KOPT-K1 (cell line): ENCODE data around the gene SETD5.
"Not testable (repeated sequence)": the region's sequence is repeated elsewhere in the genome, so short reads cannot be mapped to it uniquely, and the experiment has no call there.

Source experiments
- H3K27ac ChIP-seq: fragments of 200-600 bp; sonication (generic); 2 replicates; pipeline ENCODE4 v1.5.1; 2016; ENCODE audit warnings: antibody characterized with exemption, mild to moderate bottlenecking, low read depth, low read length; ENCODE audit not compliant: poor library complexity, severe bottlenecking
- H3K36me3 ChIP-seq: fragments of 200-600 bp; sonication (generic); 2 replicates; pipeline ENCODE4 v1.5.1; 2017; ENCODE audit warnings: antibody characterized with exemption, mild to moderate bottlenecking, low read length, moderate library complexity; ENCODE audit not compliant: insufficient read depth
- H3K9me3 ChIP-seq: fragments of 200-600 bp; sonication (generic); 2 replicates; pipeline ENCODE4 v1.5.1; 2017; ENCODE audit warnings: antibody characterized with exemption, low read length, mild to moderate bottlenecking; ENCODE audit not compliant: insufficient read depth, poor library complexity, severe bottlenecking

The SETD5 gene

DNA sequence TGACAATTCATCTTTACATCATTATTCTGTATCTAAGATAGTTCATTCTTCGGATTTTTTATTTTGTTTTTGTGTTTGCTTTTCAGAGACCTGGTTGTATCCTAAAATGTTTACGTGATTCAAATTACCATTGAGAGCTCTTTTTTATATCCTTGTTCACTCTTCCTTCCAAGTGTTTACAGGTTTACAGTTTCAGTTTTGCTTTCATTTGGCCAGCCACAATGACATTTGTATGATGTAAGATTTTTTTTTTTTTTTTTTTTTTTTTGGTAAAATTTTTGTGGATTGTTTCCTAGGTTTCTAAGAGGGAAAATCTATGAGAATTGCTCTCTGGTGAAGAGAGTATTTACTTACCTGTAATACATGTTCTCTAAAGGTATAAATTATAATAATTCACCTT is 55.0 kb downstream of the SETD5 start:
- Histone ChIP-seq H3K9me3 (no peaks in the 10 kb centered on the region), H3K27ac (no peak overlapping the region), H3K36me3 (peaks cover 98% of the 10 kb centered on the region)

DNA sequence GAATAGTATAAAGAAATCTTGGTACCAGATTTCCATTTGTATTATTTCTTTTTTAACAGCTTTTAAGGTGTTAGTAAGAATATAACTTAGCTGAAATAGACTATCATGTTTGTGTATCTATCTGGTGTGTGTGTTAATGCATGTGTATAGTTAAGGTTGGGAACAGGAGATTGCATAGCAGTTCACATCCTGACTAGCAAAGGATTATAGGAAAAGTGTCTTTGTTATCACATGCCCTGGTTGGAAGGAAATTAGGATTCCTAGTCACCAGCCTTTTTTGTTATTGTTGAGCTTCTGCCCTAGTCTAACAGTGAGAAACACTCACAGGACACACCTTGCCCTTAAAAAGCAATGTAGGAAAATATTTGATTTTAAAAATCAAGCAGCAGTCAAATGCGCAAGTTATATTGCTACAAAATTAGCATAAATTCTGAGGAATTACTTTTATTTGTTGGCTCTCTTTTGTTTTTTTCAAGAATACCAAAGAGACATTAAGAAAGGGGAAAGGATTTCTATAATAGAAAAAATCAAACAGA is 58.2 kb downstream of the SETD5 start:
- Histone ChIP-seq H3K9me3 (no peaks in the 10 kb centered on the region), H3K36me3 (peaks cover 98% of the 10 kb centered on the region), H3K27ac (no peak overlapping the region)

- no peak overlapping the region for H3K27ac ChIP-seq
- H3K9me3 ChIP-seq = no peaks in the 10 kb centered on the region
- peaks cover 100% of the 10 kb centered on the region for H3K36me3 ChIP-seq
Observed at GRCh38 chr3:9467451-9467850, 70.0 kb downstream of the SETD5 start.

DNA sequence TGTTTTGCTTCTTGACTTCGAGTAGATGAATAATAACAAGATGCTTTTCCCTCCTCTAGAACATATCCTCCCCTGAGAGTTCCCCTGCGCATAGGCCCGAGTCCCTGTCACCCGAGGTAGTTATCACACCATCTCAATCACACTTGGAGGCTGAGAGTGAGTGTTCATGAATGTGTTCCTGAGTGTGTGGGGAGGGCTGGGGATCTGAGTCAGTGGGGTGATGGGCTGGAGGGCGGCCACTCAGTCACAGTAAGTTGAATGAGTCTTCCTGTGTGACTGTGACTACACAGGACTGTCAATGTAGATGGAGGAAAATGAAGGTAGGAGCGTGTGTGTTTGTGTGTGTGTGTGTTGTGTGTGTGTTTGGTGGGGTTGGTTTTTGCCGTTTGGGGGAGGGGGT is 71.0 kb downstream of the SETD5 start:
- H3K9me3 ChIP-seq = no peaks in the 10 kb centered on the region
- peaks cover 100% of the 10 kb centered on the region for H3K36me3 ChIP-seq
- H3K27ac ChIP-seq = no peak overlapping the region

- Histone ChIP-seq H3K27ac (no peak overlapping the region), H3K9me3 (no peaks in the 10 kb centered on the region), H3K36me3 (peaks cover 100% of the 10 kb centered on the region)
Observed at GRCh38 chr3:9469986-9470385, 72.6 kb downstream of the SETD5 start.

DNA sequence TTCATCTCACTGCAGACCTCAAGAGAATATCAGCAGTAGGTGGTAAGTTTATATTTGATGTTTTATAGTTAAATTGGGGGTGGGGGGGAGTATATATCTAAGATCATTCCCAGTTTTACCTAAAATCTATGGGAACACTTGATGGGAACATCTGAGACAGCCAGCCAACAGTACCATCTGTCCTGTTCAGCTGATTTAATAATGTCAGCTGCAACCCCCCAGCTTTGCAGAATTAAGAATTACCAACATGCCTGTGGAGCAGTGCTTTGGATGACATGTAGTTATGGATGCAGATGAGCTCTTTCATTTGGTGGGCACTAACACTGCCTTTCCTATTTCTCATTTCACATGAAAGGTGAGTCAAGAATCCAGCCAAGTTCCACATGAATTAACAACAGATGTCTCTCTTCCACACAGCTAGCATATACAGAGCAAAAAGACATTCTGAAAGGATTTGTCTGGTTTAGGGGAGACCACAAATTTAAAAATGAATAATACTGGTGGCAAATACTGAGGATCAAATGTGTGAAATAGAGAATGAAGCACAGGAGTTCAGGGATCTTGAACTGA is 76.2 kb downstream of the SETD5 start:
- Histone ChIP-seq H3K36me3 (peaks cover 98% of the 10 kb centered on the region), H3K27ac (no peak overlapping the region), H3K9me3 (no peaks in the 10 kb centered on the region)

DNA sequence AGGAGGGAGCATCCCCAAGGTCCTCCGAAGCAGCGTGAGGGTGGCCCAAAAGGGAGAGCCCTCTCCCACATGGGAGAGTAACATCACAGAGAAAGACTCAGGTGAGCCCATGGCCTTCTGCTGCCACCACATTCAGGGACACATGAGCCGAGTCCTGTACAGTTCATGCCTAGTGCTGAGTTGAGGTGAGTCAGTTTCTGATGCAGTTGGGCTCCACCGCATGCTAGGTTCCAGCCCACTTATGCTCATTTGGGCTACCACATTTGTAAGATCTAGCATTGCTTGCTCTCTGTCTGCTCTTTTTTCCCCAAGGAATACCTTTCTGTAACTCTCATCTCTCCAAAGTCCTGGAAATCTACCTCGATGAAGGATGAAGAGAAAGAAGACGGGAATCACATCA is 77.1 kb downstream of the SETD5 start:
- Histone ChIP-seq H3K36me3 (peaks cover 98% of the 10 kb centered on the region), H3K27ac (no peak overlapping the region), H3K9me3 (no peaks in the 10 kb centered on the region)

DNA sequence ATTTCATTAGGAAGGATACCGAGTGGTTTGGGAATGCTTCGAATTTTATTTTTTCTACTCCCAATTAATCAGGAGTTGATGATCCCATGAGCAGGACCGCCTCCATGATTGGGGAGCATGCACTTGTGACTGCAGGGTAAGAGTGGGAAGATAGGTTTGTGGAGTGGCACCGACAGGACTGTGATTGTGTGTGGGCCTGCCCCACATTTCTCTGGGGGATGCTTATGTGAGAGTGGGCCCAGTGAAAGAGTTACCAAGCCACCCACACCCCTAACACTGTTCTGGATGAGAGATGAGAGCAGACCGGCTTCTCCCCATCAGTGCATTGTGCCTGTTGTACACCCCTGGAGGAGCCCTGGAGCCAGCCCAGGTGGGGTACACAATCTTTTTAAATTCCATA is 79.5 kb downstream of the SETD5 start:
- Histone ChIP-seq H3K36me3 (peaks cover 96% of the 10 kb centered on the region), H3K9me3 (no peaks in the 10 kb centered on the region), H3K27ac (no peak overlapping the region)

DNA sequence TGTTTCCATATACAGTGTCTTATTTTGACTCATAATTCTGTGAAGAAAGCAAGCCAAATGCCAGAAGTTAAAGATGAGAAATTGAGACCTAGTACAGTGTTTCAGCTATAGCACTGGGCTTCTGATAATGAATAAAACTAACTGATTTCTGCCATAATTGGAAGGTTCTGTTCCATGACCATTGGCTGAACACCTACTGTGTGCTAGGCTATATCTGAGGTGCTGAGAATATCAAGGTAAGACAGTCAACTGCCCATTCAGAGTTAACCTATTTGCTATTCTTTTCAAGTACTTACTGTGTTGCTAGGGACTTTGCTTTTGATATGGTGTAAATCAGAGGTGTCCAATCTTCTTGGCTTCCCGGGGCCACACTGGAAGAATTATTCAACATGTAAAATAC is 82.8 kb downstream of the SETD5 start:
- no peak overlapping the region for H3K27ac ChIP-seq
- no peaks in the 10 kb centered on the region for H3K9me3 ChIP-seq
- H3K36me3 ChIP-seq = peaks cover 86% of the 10 kb centered on the region

DNA sequence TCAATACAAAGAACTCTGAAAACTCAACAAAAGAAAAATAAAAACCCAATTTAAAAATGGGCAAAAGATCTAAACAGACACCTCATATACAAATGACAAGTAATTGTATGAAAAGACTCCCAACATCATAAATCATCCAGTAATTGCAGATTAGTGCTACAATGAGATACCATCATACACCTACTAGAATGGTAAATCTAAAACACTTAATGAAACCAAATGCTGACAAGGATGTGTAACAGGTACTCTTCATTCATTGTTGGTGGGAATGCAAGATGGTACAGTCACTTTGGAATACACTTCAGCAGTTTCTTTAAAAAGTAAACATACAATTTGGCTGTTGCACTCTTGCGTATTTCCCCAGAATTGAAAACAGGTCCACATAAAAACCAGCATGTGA is 87.8 kb downstream of the SETD5 start:
- peaks cover 56% of the 10 kb centered on the region for H3K36me3 ChIP-seq
- H3K9me3 ChIP-seq = peaks cover 7% of the 10 kb centered on the region
- H3K27ac ChIP-seq = no peak overlapping the region

DNA sequence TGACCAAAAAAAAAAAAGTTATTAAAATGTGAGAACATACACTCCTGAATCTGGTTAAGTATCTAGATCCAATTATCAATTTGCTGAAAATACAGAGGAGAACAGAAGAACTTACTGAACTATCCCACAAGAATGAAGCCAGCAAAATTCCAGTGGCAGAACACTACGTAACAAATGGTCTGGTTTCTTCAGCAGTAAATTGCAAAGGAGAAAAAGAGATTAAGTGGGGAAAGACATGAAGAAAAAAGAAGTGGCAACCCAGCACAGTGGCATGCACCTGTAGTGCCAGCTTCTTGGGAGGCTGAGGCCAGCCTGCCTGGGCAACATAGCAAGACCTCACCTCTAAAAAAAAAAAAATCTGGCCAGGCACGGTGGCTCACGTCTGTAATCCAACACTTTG is 94.1 kb downstream of the SETD5 start:
- Histone ChIP-seq H3K36me3 (peaks cover 12% of the 10 kb centered on the region; the same call in 1 of the 2 replicates), H3K27ac (no peak overlapping the region), H3K9me3 (peaks cover 7% of the 10 kb centered on the region)

DNA sequence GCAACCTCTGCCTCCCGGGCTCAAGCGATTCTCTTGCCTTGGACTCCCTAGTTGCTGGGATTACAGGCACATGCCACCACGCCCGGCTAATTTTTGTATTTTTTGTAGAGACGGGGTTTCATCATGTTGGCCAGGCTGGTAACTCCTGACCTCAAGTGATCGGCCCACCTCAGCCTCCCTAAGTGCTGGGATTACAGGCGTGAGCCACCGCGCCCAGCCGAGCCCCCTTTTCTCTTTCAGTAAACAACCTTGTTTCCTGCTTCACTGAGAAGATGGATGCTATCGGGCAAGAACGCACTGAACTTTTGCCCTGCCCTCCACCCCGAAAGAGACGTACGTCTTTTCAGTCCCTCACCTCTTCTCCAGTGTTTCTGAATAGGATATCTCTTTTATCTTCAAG is 96.6 kb downstream of the SETD5 start:
- H3K27ac ChIP-seq, H3K9me3 ChIP-seq, H3K36me3 ChIP-seq: not testable (repeated sequence)

DNA sequence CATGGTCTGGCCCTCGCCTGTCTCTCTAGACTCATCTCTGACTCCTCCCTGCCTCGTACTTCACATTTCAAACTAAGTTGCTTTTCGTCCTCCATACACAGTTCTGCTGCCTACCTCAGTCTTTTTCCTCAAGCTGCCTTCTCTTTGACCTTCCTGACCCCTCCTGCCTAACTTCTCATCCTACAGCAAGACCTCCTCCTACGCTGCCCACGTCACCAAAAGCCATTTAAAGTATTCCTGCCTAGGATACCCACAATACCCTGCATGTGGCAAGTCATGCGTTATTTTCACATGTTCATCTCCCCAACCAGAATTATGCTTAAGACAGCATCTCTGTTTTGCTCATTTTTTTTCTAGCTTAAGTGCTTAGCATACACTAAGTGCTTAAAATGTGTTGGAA is 99.5 kb downstream of the SETD5 start:
- no peaks in the 10 kb centered on the region for H3K36me3 ChIP-seq
- H3K27ac ChIP-seq = no peak overlapping the region
- no peaks in the 10 kb centered on the region for H3K9me3 ChIP-seq

DNA sequence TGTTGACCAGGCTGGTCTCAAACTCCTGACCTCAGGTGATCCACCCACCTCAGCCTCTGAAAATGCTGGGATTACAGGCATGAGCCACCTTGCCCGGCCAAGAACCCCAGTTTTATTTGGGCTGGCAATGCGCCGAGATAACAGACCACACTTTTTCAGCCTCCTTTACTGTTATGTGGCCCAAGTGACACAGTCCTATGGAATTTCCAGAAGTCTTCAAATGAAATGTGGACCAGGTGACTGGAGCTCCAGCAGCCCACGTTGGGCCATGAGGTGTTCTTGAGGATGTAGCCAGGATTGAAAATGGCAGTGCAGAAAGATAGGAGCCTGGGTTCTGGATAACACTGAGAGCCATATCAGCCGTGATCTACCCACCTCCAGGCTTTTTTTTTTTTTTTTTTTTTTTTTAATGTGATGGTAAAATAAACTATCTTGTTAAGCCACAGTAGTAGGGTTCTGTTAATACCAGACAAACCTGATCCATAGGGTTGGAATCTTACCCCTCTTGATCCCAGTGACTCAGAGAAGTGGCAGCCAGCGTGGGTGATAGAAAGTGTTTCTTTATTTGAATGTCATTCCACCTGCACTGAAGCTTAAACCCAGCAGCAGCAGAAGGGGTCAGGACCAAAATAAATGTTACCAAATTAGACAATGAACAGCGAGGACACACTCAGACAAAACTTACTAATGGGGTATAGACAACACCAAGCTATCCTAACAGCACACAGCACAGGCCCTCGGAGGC is 100.6 kb downstream of the SETD5 start:
- no peak overlapping the region for H3K27ac ChIP-seq
- no peaks in the 10 kb centered on the region for H3K9me3 ChIP-seq
- H3K36me3 ChIP-seq = no peaks in the 10 kb centered on the region

- H3K36me3 ChIP-seq = no peaks in the 10 kb centered on the region
- H3K27ac ChIP-seq = no peak overlapping the region
- no peaks in the 10 kb centered on the region for H3K9me3 ChIP-seq
Observed at GRCh38 chr3:9498781-9499180, 101.4 kb downstream of the SETD5 start.
